Measurements from ENCODE around the gene HOXA11. TPM values are rescaled to one million over a fixed set of nuclear protein-coding genes. Genes with fewer than 3 reads are reported as not detected.
A peak's percentile ranks its signal among the peaks of the same experiment; 100 is the strongest.

Gene HOXA11
- polyA plus RNA-seq, 1 of the 3 experiments (the other 2 are of a cell fraction) = not detected

DNA sequence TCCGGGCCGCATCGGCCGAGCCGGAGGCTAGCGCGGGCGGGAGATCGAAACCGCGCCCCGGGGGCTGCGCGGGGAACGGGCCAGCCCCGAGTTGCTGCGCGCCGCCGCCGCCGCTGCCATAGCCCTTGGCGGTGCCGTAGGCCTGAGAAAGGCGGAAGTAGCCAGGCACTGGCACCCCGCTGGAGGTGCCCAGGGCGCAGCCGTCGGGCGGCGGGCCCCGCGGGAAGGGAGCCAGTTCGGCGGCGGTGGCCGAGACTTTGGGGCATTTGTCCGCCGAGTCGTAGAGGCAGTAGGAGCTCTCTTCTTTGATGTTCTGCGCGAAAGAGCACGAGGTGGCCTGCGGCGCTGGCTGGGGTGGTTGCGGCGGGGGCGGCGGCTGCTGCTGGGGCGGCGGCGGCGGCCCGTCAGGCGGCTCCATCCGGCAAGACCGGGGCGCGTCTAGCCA, 11.5 kb downstream of the HOXA11 start:
- WGBS (ENCODE audit: low lambda C conversion rate) = 26% methylated on average over 7 of the region's 59 CpGs
- peak; percentile 54 for DNase-seq
- Histone ChIP-seq H3K27ac (ENCODE audit: low read depth in 2 of 2, low read length in 1 of 2) (no peak overlapping the region), H3K4me1 (ENCODE audit: control insufficient read depth in 1 of 2, insufficient read depth in 2 of 2, low read depth in 1 of 2, low read length in 1 of 2) (peaks cover 0 to 2% of the 10 kb centered on the region in 2 experiments; a peak in 1 of 4 replicates), H3K9me3 (no peaks in the 10 kb centered on the region), H3K9ac (no peak overlapping the region), H3F3A (replicated peaks; ENCODE audit: insufficient read depth) (peaks cover 7% of the 10 kb centered on the region), H3K79me2 (ENCODE audit: insufficient read depth) (no peaks in the 10 kb centered on the region), H3K4me3 (ENCODE audit: low read depth in 2 of 2, low read length in 1 of 2) (peak overlapping the region in 1 of 2 experiments; percentile 14; a peak in 3 of 4 replicates), H3K4me2 (peak overlapping the region; percentile 58), H4K20me1 (ENCODE audit: insufficient read depth) (peaks cover 10% of the 10 kb centered on the region; the same call in 1 of the 2 replicates), H3K36me3 (replicated peaks in 1 of 2; ENCODE audit: control insufficient read depth in 1 of 2, insufficient read depth in 2 of 2, low read length in 1 of 2) (no peaks in the 10 kb centered on the region), H3K27me3 (ENCODE audit: insufficient read depth) (peaks cover 100% of the 10 kb centered on the region), H2AFZ (ENCODE audit: low read depth) (peak overlapping the region; percentile 18; the same call in 1 of the 2 replicates), H3K9me2 (no peaks in the 10 kb centered on the region)
- POLR2A ChIA-PET = no interaction called here
- peak; percentile 74; the same call in 1 of the 2 replicates for TF ChIP-seq EZH2phosphoT487 (IDR thresholded peaks at IDR 0.05; ENCODE audit: borderline replicate concordance, low read depth)
- TF ChIP-seq YY1 (IDR thresholded peaks at IDR 0.05; ENCODE audit: low read depth) = no peak
- CTCF ChIA-PET = interaction anchor here (1.0 to 12.3 kb wide), 8 partner anchors 7 to 804 kb away, joined by 3 to 205 read pairs (median 4); partner anchors contain the start of genes HOXA5 and HOXA9

DNA sequence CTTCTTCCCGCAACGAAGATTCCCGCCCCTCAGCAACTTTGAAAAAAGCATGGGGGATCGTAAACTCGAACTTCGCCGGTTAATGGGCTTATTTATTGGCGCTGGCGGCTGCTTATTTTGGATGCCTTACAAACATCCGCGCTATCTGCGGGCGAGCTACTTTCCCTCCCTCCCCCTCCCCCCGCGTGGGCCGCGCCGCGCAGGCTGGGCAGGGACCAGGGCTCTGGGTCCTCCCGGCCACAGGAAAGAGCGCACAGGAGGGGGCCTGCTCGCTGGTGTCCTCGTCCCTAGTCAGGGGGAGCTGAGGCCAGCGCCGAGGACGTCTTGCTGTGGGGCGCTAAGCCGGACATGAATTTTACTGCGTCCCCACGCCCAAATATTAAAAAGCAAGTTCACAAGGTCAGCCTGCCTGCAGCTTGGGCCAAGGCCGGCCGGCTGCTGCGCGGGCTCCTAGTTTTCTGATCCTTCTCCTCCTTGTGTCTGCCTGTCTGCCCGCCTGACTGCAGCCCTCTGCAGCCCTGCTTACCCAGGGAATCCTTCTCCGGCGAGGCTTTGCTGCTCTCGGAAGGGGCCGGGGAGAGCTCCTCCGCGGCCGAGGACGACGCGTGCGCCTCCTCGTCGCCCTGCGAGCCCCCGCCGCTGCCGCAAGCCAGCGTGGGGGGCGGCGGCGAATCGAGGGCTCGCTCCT, 12.1 kb downstream of the HOXA11 start:
- Histone ChIP-seq H2AFZ (ENCODE audit: low read depth) (peak overlapping the region; percentile 18; the same call in 1 of the 2 replicates), H3K9me3 (no peaks in the 10 kb centered on the region), H4K20me1 (ENCODE audit: insufficient read depth) (peaks cover 13% of the 10 kb centered on the region), H3K9me2 (no peaks in the 10 kb centered on the region), H3K27ac (ENCODE audit: low read depth in 2 of 2, low read length in 1 of 2) (no peak overlapping the region), H3K4me2 (peak overlapping the region; percentile 58), H3K36me3 (replicated peaks in 1 of 2; ENCODE audit: control insufficient read depth in 1 of 2, insufficient read depth in 2 of 2, low read length in 1 of 2) (no peaks in the 10 kb centered on the region), H3F3A (replicated peaks; ENCODE audit: insufficient read depth) (peaks cover 7% of the 10 kb centered on the region), H3K79me2 (ENCODE audit: insufficient read depth) (no peaks in the 10 kb centered on the region), H3K4me1 (ENCODE audit: control insufficient read depth in 1 of 2, insufficient read depth in 2 of 2, low read depth in 1 of 2, low read length in 1 of 2) (peaks cover 0 to 2% of the 10 kb centered on the region in 2 experiments; a peak in 1 of 4 replicates), H3K9ac (no peak overlapping the region), H3K27me3 (ENCODE audit: insufficient read depth) (peaks cover 100% of the 10 kb centered on the region), H3K4me3 (ENCODE audit: low read depth in 2 of 2, low read length in 1 of 2) (peak overlapping the region in 1 of 2 experiments; percentile 14; a peak in 3 of 4 replicates)
- DNase-seq = peak; percentile 66
- TF ChIP-seq, protein P1, sequence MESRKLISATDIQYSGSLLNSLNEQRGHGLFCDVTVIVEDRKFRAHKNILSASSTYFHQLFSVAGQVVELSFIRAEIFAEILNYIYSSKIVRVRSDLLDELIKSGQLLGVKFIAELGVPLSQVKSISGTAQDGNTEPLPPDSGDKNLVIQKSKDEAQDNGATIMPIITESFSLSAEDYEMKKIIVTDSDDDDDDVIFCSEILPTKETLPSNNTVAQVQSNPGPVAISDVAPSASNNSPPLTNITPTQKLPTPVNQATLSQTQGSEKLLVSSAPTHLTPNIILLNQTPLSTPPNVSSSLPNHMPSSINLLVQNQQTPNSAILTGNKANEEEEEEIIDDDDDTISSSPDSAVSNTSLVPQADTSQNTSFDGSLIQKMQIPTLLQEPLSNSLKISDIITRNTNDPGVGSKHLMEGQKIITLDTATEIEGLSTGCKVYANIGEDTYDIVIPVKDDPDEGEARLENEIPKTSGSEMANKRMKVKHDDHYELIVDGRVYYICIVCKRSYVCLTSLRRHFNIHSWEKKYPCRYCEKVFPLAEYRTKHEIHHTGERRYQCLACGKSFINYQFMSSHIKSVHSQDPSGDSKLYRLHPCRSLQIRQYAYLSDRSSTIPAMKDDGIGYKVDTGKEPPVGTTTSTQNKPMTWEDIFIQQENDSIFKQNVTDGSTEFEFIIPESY (IDR thresholded peaks at IDR 0.05; ENCODE audit: borderline replicate concordance, low read depth) = no peak
- TF ChIP-seq EP300 (IDR thresholded peaks at IDR 0.05; ENCODE audit: borderline replicate concordance in 1 of 2, low read depth in 1 of 2, low read length in 1 of 2) (no peak), RXRA (IDR thresholded peaks at IDR 0.05; ENCODE audit: borderline replicate concordance, low read depth) (no peak), CHD2 (IDR thresholded peaks at IDR 0.05; ENCODE audit: low read length, partially characterized antibody) (no peak), YY1 (IDR thresholded peaks at IDR 0.05; ENCODE audit: low read depth) (no peak), ELF1 (IDR thresholded peaks at IDR 0.05) (no peak), NRF1 (IDR thresholded peaks at IDR 0.05; ENCODE audit: low read depth, low read length) (no peak), POLR2AphosphoS5 (IDR thresholded peaks at IDR 0.05; ENCODE audit: low read depth, low read length) (no peak), MXI1 (IDR thresholded peaks at IDR 0.05; ENCODE audit: low read depth, low read length) (no peak), FOXM1 (IDR thresholded peaks at IDR 0.05; ENCODE audit: low read depth) (no peak)
- TF ChIP-seq, protein P2, sequence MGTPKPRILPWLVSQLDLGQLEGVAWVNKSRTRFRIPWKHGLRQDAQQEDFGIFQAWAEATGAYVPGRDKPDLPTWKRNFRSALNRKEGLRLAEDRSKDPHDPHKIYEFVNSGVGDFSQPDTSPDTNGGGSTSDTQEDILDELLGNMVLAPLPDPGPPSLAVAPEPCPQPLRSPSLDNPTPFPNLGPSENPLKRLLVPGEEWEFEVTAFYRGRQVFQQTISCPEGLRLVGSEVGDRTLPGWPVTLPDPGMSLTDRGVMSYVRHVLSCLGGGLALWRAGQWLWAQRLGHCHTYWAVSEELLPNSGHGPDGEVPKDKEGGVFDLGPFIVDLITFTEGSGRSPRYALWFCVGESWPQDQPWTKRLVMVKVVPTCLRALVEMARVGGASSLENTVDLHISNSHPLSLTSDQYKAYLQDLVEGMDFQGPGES (IDR thresholded peaks at IDR 0.05; ENCODE audit: low read depth, low read length) = no peak
- TF ChIP-seq, protein P3, sequence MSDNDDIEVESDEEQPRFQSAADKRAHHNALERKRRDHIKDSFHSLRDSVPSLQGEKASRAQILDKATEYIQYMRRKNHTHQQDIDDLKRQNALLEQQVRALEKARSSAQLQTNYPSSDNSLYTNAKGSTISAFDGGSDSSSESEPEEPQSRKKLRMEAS (IDR thresholded peaks at IDR 0.05; ENCODE audit: low read depth) = no peak
- TF ChIP-seq, protein P4, sequence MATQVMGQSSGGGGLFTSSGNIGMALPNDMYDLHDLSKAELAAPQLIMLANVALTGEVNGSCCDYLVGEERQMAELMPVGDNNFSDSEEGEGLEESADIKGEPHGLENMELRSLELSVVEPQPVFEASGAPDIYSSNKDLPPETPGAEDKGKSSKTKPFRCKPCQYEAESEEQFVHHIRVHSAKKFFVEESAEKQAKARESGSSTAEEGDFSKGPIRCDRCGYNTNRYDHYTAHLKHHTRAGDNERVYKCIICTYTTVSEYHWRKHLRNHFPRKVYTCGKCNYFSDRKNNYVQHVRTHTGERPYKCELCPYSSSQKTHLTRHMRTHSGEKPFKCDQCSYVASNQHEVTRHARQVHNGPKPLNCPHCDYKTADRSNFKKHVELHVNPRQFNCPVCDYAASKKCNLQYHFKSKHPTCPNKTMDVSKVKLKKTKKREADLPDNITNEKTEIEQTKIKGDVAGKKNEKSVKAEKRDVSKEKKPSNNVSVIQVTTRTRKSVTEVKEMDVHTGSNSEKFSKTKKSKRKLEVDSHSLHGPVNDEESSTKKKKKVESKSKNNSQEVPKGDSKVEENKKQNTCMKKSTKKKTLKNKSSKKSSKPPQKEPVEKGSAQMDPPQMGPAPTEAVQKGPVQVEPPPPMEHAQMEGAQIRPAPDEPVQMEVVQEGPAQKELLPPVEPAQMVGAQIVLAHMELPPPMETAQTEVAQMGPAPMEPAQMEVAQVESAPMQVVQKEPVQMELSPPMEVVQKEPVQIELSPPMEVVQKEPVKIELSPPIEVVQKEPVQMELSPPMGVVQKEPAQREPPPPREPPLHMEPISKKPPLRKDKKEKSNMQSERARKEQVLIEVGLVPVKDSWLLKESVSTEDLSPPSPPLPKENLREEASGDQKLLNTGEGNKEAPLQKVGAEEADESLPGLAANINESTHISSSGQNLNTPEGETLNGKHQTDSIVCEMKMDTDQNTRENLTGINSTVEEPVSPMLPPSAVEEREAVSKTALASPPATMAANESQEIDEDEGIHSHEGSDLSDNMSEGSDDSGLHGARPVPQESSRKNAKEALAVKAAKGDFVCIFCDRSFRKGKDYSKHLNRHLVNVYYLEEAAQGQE (IDR thresholded peaks at IDR 0.05; ENCODE audit: low read depth, low read length) = no peak
- WGBS (ENCODE audit: low lambda C conversion rate) = 13% methylated on average over 27 of the region's 58 CpGs
- ChIA-PET CTCF (interaction anchor here (0.6 to 12.3 kb wide), 11 partner anchors 7 to 804 kb away, joined by 3 to 205 read pairs (median 3); partner anchors contain the start of genes HOXA5 and HOXA9), POLR2A (no interaction called here)
